ENCODE measurements around the gene MED12.
"Not testable (repeated sequence)": the region's sequence is repeated elsewhere in the genome, so short reads cannot be mapped to it uniquely, and the experiment has no call there.

Gene MED12

GRCh38 chrX:71168134-71168533 is 49.7 kb downstream of the MED12 start:
- Histone ChIP-seq H3K36me3 (ENCODE audit: insufficient read depth, low read depth, low read length) (no peaks in the 10 kb centered on the region), H3K4me3 (ENCODE audit: low read length) (no peak overlapping the region), H3K9ac (ENCODE audit: low read depth, low read length) (no peak overlapping the region), H3K9me3 (ENCODE audit: insufficient read depth, low read depth, low read length) (no peaks in the 10 kb centered on the region), H3K27ac (ENCODE audit: low read length) (no peak overlapping the region), H3K4me1 (ENCODE audit: insufficient read depth, low read length) (peaks cover 7% of the 10 kb centered on the region; the same call in 1 of the 2 replicates), H3K27me3 (ENCODE audit: insufficient read depth, low read length) (no peaks in the 10 kb centered on the region)

GRCh38 chrX:71169586-71169985 is 51.2 kb downstream of the MED12 start:
- peaks cover 7% of the 10 kb centered on the region; the same call in 1 of the 2 replicates for H3K4me1 ChIP-seq (ENCODE audit: insufficient read depth, low read length)
- no peak overlapping the region for H3K9ac ChIP-seq (ENCODE audit: low read depth, low read length)
- no peaks in the 10 kb centered on the region for H3K36me3 ChIP-seq (ENCODE audit: insufficient read depth, low read depth, low read length)
- H3K27ac ChIP-seq (ENCODE audit: low read length) = no peak overlapping the region
- H3K9me3 ChIP-seq (ENCODE audit: insufficient read depth, low read depth, low read length) = no peaks in the 10 kb centered on the region
- H3K27me3 ChIP-seq (ENCODE audit: insufficient read depth, low read length) = no peaks in the 10 kb centered on the region
- no peak overlapping the region for H3K4me3 ChIP-seq (ENCODE audit: low read length)

GRCh38 chrX:71170660-71171059 is 52.3 kb downstream of the MED12 start:
- Histone ChIP-seq H3K36me3 (ENCODE audit: insufficient read depth, low read depth, low read length) (no peaks in the 10 kb centered on the region), H3K9ac (ENCODE audit: low read depth, low read length) (peak overlapping the region; percentile 37; the same call in 1 of the 2 replicates), H3K27ac (ENCODE audit: low read length) (no peak overlapping the region), H3K4me3 (ENCODE audit: low read length) (no peak overlapping the region), H3K9me3 (ENCODE audit: insufficient read depth, low read depth, low read length) (no peaks in the 10 kb centered on the region), H3K4me1 (ENCODE audit: insufficient read depth, low read length) (peaks cover 7% of the 10 kb centered on the region; the same call in 1 of the 2 replicates), H3K27me3 (ENCODE audit: insufficient read depth, low read length) (no peaks in the 10 kb centered on the region)

GRCh38 chrX:71171110-71171801 is 52.9 kb downstream of the MED12 start:
- H3K27me3 ChIP-seq (ENCODE audit: insufficient read depth, low read length) = no peaks in the 10 kb centered on the region
- H3K9me3 ChIP-seq (ENCODE audit: insufficient read depth, low read depth, low read length) = no peaks in the 10 kb centered on the region
- no peaks in the 10 kb centered on the region for H3K36me3 ChIP-seq (ENCODE audit: insufficient read depth, low read depth, low read length)
- H3K4me1 ChIP-seq (ENCODE audit: insufficient read depth, low read length) = peaks cover 7% of the 10 kb centered on the region; the same call in 1 of the 2 replicates
- no peak overlapping the region for H3K4me3 ChIP-seq (ENCODE audit: low read length)
- H3K9ac ChIP-seq (ENCODE audit: low read depth, low read length) = peak overlapping the region; percentile 59; the same call in 1 of the 2 replicates
- peak overlapping the region; percentile 14 for H3K27ac ChIP-seq (ENCODE audit: low read length)

GRCh38 chrX:71173440-71173839 is 55.0 kb downstream of the MED12 start:
- Histone ChIP-seq H3K27me3 (ENCODE audit: insufficient read depth, low read length) (no peaks in the 10 kb centered on the region), H3K27ac (ENCODE audit: low read length) (no peak overlapping the region), H3K4me1 (ENCODE audit: insufficient read depth, low read length) (peaks cover 7% of the 10 kb centered on the region; the same call in 1 of the 2 replicates), H3K9me3 (ENCODE audit: insufficient read depth, low read depth, low read length) (no peaks in the 10 kb centered on the region), H3K9ac (ENCODE audit: low read depth, low read length) (no peak overlapping the region), H3K4me3 (ENCODE audit: low read length) (no peak overlapping the region), H3K36me3 (ENCODE audit: insufficient read depth, low read depth, low read length) (no peaks in the 10 kb centered on the region)

- H3K4me1 ChIP-seq (ENCODE audit: insufficient read depth, low read length) = peaks cover 7% of the 10 kb centered on the region; the same call in 1 of the 2 replicates
- H3K9me3 ChIP-seq (ENCODE audit: insufficient read depth, low read depth, low read length) = no peaks in the 10 kb centered on the region
- H3K27ac ChIP-seq (ENCODE audit: low read length) = no peak overlapping the region
- no peaks in the 10 kb centered on the region for H3K36me3 ChIP-seq (ENCODE audit: insufficient read depth, low read depth, low read length)
- no peak overlapping the region for H3K4me3 ChIP-seq (ENCODE audit: low read length)
- H3K9ac ChIP-seq (ENCODE audit: low read depth, low read length) = no peak overlapping the region
- no peaks in the 10 kb centered on the region for H3K27me3 ChIP-seq (ENCODE audit: insufficient read depth, low read length)
Observed at GRCh38 chrX:71174795-71175194, 56.4 kb downstream of the MED12 start.

- Histone ChIP-seq H3K36me3 (ENCODE audit: insufficient read depth, low read depth, low read length) (no peaks in the 10 kb centered on the region), H3K4me3 (ENCODE audit: low read length) (no peak overlapping the region), H3K27me3 (ENCODE audit: insufficient read depth, low read length) (no peaks in the 10 kb centered on the region), H3K9me3 (ENCODE audit: insufficient read depth, low read depth, low read length) (no peaks in the 10 kb centered on the region), H3K4me1 (ENCODE audit: insufficient read depth, low read length) (peaks cover 5% of the 10 kb centered on the region; the same call in 1 of the 2 replicates), H3K27ac (ENCODE audit: low read length) (no peak overlapping the region), H3K9ac (ENCODE audit: low read depth, low read length) (no peak overlapping the region)
Observed at GRCh38 chrX:71175531-71175930, 57.1 kb downstream of the MED12 start.

- no peak overlapping the region for H3K9ac ChIP-seq (ENCODE audit: low read depth, low read length)
- no peaks in the 10 kb centered on the region for H3K9me3 ChIP-seq (ENCODE audit: insufficient read depth, low read depth, low read length)
- no peaks in the 10 kb centered on the region for H3K27me3 ChIP-seq (ENCODE audit: insufficient read depth, low read length)
- no peak overlapping the region for H3K4me3 ChIP-seq (ENCODE audit: low read length)
- no peak overlapping the region for H3K27ac ChIP-seq (ENCODE audit: low read length)
- H3K4me1 ChIP-seq (ENCODE audit: insufficient read depth, low read length) = no peaks in the 10 kb centered on the region; the same call in 1 of the 2 replicates
- H3K36me3 ChIP-seq (ENCODE audit: insufficient read depth, low read depth, low read length) = no peaks in the 10 kb centered on the region
Observed at GRCh38 chrX:71177327-71177726, 58.9 kb downstream of the MED12 start.

GRCh38 chrX:71178908-71179307 is 60.5 kb downstream of the MED12 start:
- no peaks in the 10 kb centered on the region for H3K9me3 ChIP-seq (ENCODE audit: insufficient read depth, low read depth, low read length)
- no peaks in the 10 kb centered on the region for H3K36me3 ChIP-seq (ENCODE audit: insufficient read depth, low read depth, low read length)
- no peaks in the 10 kb centered on the region for H3K27me3 ChIP-seq (ENCODE audit: insufficient read depth, low read length)
- H3K9ac ChIP-seq (ENCODE audit: low read depth, low read length) = no peak overlapping the region
- H3K27ac ChIP-seq (ENCODE audit: low read length) = no peak overlapping the region
- H3K4me3 ChIP-seq (ENCODE audit: low read length) = no peak overlapping the region
- peaks cover 14% of the 10 kb centered on the region for H3K4me1 ChIP-seq (ENCODE audit: insufficient read depth, low read length)

- H3K4me1 ChIP-seq (ENCODE audit: insufficient read depth, low read length) = peaks cover 14% of the 10 kb centered on the region
- H3K27ac ChIP-seq (ENCODE audit: low read length); H3K4me3 ChIP-seq (ENCODE audit: low read length); H3K9me3 ChIP-seq (ENCODE audit: insufficient read depth, low read depth, low read length); H3K9ac ChIP-seq (ENCODE audit: low read depth, low read length); H3K27me3 ChIP-seq (ENCODE audit: insufficient read depth, low read length); H3K36me3 ChIP-seq (ENCODE audit: insufficient read depth, low read depth, low read length): not testable (repeated sequence)
Observed at GRCh38 chrX:71180579-71181265, 62.3 kb downstream of the MED12 start.

- H3K9me3 ChIP-seq (ENCODE audit: insufficient read depth, low read depth, low read length) = no peaks in the 10 kb centered on the region
- peak overlapping the region; percentile 99 for H3K27ac ChIP-seq (ENCODE audit: low read length)
- H3K4me3 ChIP-seq (ENCODE audit: low read length) = peak overlapping the region; percentile 86
- no peaks in the 10 kb centered on the region for H3K27me3 ChIP-seq (ENCODE audit: insufficient read depth, low read length)
- no peaks in the 10 kb centered on the region for H3K36me3 ChIP-seq (ENCODE audit: insufficient read depth, low read depth, low read length)
- peaks cover 14% of the 10 kb centered on the region for H3K4me1 ChIP-seq (ENCODE audit: insufficient read depth, low read length)
- H3K9ac ChIP-seq (ENCODE audit: low read depth, low read length) = peak overlapping the region; percentile 98; the same call in 1 of the 2 replicates
Observed at GRCh38 chrX:71181558-71181909, 63.1 kb downstream of the MED12 start.

Measured in iPS-20b (cell line).